NCI-H774 (cell line): ENCODE measurements around the gene SLC66A3.

Source experiments
- DNase-seq: peaks from one replicate; lab custom pipeline; 2025; lab: John Stamatoyannopoulos, UW

Gene SLC66A3

DNA sequence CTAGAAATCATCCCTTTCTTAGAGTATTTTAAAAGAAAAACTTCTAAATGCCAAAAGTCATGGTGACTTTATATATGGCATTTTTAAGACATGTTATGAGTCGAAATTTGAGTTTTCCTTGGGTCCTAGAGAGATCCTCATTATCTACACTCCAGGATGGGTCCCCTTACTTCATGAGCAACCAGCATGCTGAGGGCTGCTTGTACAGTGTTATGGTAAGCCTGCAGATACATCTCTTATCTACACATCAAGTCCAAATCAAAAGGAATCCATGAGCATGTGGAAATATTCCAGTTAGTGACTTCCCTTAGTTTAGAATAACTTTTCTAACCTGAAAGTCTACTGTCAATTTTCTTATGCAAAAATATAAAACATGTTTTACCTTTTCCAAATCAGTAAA, 58.7 kb downstream of the SLC66A3 start:
- no peak for DNase-seq

DNA sequence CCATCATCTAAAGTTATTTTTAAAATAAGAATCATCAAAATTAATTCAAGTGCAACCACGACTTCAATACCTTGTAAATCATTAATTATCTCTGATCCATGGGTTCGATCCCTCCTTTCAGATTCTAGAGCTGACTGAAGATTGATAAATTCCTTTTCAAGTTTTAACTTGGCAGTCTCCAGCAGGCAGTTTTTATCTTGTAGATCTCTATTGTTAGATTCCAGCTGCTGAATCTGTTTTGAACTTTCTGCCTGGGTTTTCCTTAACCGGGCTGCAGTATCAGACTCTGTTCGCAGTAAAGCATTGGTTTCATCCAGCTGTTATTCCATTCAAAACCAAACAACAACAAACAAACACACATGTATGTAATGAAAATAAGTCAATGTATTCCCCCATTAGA, 59.5 kb downstream of the SLC66A3 start:
- no peak for DNase-seq

GRCh38 chr2:11215407-11215806, 60.1 kb downstream of the SLC66A3 start:
- no peak for DNase-seq

DNA sequence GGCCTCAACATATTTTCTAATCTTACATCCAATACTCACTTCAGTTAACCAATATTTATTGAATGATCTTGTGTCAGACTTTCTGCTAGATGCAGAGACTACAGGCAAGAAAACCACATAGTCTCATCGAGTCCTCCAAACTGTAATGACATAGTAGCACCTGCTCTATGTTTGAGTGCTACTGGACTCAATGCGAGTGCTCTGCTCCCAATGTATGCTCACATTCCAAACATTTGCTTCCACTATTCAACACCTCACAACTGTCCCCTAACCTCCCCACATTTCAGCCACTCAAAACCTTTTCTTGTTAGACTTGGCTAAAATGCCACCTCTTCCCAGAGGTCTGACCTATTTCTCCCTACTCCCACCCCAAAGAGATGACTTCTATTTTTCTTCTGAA, 65.2 kb downstream of the SLC66A3 start:
- DNase-seq = no peak

GRCh38 chr2:11222845-11223244, 67.6 kb downstream of the SLC66A3 start:
- no peak for DNase-seq

DNA sequence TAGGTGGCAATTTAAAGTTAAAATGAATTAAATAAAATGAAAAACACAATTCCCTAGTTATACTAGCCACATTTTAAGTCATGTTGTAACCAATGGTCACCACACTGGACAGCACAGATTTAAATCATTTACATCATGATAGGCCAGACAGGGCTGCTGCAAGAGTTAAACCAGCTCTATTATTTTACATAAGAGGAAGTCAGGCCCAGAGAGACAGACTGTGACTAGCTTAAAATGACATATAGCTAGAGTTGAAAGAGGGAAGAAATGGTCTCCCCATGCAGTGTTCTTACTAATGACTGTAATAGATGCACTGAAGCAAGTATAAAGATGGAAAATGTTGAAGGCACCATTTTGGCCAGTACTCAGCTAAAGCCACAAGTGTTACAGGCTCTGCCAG, 69.6 kb downstream of the SLC66A3 start:
- no peak for DNase-seq

DNA sequence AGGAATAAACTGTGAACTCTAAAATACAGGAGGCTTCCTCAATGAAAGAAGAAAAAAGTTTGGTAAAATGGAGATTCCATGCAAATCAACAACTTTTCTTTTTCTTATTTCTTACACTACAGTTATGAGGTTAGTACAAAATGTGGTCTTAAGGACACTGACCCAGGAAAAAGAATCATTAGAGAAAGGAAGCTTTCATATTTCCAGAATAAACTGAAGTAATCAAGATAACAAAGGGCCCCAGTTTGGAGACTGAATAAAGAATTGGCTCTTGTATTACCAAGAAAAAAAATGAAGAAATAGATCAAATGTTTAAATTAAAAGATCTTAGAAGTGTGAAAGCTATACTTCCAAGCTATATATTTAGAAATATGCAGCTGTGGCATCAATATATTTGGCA, 72.3 kb downstream of the SLC66A3 start:
- no peak for DNase-seq
